IMR-90 (cell line): ENCODE measurements around the gene ZNF492.

Experiments used
- BHLHE40 ChIP-seq: fragments of 150-350 bp; IDR thresholded peaks from 2 replicates; pipeline ENCODE4 v1.6.1; 2016; ENCODE audit warnings: mild to moderate bottlenecking, low read depth, low read length
- FOS ChIP-seq: fragments of 150-350 bp; IDR thresholded peaks from 2 replicates; pipeline ENCODE4 v1.6.1; 2016; ENCODE audit warnings: low read depth, low read length
- MXI1 ChIP-seq: IDR thresholded peaks from 2 replicates; pipeline ENCODE4 v1.6.1; 2012; ENCODE audit warnings: low read depth, mild to moderate bottlenecking, low read length, moderate library complexity, borderline replicate concordance
- POLR2A ChIP-seq: IDR thresholded peaks from 2 replicates; pipeline ENCODE4 v1.6.1; 2012; ENCODE audit warnings: mild to moderate bottlenecking, low read depth, low read length
- RFX5 ChIP-seq: IDR thresholded peaks from 2 replicates; pipeline ENCODE4 v1.8.0; 2012; ENCODE audit warnings: low read depth, mild to moderate bottlenecking, low read length, moderate library complexity
- SMC3 ChIP-seq: fragments of 150-350 bp; IDR thresholded peaks from 2 replicates; pipeline ENCODE4 v1.6.1; 2016; ENCODE audit warnings: low read depth, mild to moderate bottlenecking, antibody characterized with exemption, low read length, moderate library complexity
- TF ChIP-seq, protein P1 (sequence below): conservative IDR thresholded peaks from 2 replicates; pipeline ENCODE4 v1.5.1; 2012; ENCODE audit warnings: mild to moderate bottlenecking, low read depth, low read length, improper control_type of control experiment

GRCh38 chr19:22603518-22604440 is 30.3 kb upstream of the ZNF492 start:
- TF ChIP-seq POLR2A (no peak), FOS (no peak), SMC3 (no peak), MXI1 (no peak), RFX5 (no peak), BHLHE40 (no peak)
- TF ChIP-seq, protein P1, sequence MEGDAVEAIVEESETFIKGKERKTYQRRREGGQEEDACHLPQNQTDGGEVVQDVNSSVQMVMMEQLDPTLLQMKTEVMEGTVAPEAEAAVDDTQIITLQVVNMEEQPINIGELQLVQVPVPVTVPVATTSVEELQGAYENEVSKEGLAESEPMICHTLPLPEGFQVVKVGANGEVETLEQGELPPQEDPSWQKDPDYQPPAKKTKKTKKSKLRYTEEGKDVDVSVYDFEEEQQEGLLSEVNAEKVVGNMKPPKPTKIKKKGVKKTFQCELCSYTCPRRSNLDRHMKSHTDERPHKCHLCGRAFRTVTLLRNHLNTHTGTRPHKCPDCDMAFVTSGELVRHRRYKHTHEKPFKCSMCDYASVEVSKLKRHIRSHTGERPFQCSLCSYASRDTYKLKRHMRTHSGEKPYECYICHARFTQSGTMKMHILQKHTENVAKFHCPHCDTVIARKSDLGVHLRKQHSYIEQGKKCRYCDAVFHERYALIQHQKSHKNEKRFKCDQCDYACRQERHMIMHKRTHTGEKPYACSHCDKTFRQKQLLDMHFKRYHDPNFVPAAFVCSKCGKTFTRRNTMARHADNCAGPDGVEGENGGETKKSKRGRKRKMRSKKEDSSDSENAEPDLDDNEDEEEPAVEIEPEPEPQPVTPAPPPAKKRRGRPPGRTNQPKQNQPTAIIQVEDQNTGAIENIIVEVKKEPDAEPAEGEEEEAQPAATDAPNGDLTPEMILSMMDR = no peak
